ENCODE data around the gene STK38.

- TF ChIP-seq CTCF (conservative IDR thresholded peaks at IDR 0.05) = no peak
- TF ChIP-seq EZH2 (IDR thresholded peaks at IDR 0.05; ENCODE audit: low read depth) = no peak
Observed at GRCh38 chr6:36570264-36570663, 23.0 kb upstream of the STK38 start.
